Hindlimb muscle (tissue), 1 donor: ENCODE measurements around the gene ZFHX3. TPM values are rescaled to one million over a fixed set of nuclear protein-coding genes. Genes with fewer than 3 reads are reported as not detected.

ENCODE experiments used
- DNase-seq: peaks from one replicate; pipeline ENCODE4 v3.0.0-alpha.2; 2013
- polyA plus RNA-seq: library from polyadenylated mRNA; unstranded; fragments of 120-200 nt; gene quantifications from one replicate; pipeline ENCODE4 v1.2.1, GENCODE V29; 2013; ENCODE audit not compliant: insufficient read length

Gene ZFHX3
- polyA plus RNA-seq, 1 donor = 8.8 TPM

GRCh38 chr16:72971370-72971769 is 76.6 kb downstream of the ZFHX3 start:
- DNase-seq = no peak

DNA sequence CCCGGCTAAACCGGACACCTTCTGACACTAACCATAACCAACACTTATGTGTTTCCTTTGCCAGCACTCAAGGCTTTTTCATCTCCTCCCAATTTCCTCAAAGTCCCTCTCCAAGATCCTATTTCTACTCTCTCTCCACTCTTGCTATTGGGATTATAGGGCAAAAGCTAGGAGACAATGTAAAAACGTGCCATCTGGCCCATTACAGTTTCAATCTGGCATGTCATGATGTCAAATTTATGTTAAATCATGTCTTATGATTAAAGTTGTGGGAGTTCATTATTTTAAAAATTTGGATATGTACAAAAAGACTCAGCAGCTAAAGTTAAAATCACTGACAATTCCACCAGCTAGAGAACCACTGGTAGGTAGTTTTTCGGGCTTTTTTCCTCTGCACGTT is 77.3 kb downstream of the ZFHX3 start:
- no peak for DNase-seq

GRCh38 chr16:72969812-72970211 is 78.1 kb downstream of the ZFHX3 start:
- DNase-seq = no peak

GRCh38 chr16:72969146-72969545 is 78.8 kb downstream of the ZFHX3 start:
- no peak for DNase-seq

GRCh38 chr16:72967941-72968340 is 80.0 kb downstream of the ZFHX3 start:
- DNase-seq = no peak

GRCh38 chr16:72963533-72964315 is 84.2 kb downstream of the ZFHX3 start:
- DNase-seq = no peak

DNA sequence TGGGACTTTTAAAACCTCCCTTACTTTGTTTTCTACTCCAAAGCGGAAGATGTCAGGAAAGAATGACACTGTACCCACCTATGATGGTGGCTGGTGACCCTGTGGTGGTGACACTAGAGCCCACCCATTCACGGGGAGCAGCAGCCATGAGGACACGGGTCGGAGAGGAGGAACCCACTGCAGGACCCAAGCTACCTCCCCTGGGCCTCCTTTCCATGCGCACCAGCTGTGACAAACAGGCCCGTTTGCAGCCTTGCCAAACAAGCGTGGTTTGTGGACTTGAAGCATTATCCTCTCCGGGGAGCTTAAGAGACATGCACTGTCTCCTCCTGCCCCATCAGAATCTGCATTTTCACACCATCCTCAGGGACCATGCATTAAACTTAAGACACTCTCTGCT is 85.6 kb downstream of the ZFHX3 start:
- no peak for DNase-seq

- no peak for DNase-seq
Measured at GRCh38 chr16:72961863-72962262, 86.1 kb downstream of the ZFHX3 start.

GRCh38 chr16:72961115-72961832 is 86.7 kb downstream of the ZFHX3 start:
- DNase-seq = no peak

GRCh38 chr16:72960101-72960500 is 87.8 kb downstream of the ZFHX3 start:
- no peak for DNase-seq

DNA sequence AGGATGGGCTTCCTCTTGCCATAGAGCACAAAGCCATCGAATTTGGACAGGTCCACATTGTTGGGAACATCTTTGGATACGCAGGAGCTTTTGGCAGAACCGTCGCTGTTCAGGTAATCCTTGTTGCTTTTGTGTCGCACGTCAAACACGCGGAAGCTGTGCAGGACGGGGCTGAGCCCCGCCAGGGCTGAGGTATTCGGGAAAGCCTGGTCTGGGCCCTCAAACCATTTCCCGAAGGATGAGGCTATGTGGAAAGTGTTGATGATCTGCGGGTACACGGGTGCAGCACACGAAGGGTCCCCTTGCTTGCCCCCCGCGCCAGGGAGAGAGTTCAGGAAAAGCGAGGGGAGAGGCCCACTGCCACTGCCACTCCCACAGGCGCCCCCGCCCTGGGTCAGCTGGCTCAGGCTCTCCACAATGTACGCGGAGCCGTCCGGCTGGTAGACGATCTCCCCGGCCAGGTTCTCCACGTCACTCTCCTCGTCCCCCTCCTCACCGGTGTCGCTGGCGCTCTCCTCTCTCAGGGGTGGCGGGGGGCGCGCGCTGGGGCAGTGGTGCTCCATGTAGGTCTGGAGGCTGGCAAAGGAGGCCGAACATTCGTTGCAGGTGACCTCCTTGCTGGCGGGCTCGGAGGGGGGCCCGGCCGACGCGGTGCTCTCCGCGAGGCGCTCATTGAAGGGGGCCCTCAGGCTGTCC is 88.5 kb downstream of the ZFHX3 start:
- DNase-seq = no peak

GRCh38 chr16:72958522-72959076 is 89.3 kb downstream of the ZFHX3 start:
- DNase-seq = no peak

GRCh38 chr16:72957303-72958277 is 90.3 kb downstream of the ZFHX3 start:
- DNase-seq = no peak

- DNase-seq = no peak
Measured at GRCh38 chr16:72956124-72957064, 91.5 kb downstream of the ZFHX3 start.

GRCh38 chr16:72952811-72953271 is 95.1 kb downstream of the ZFHX3 start:
- peak; percentile 26 for DNase-seq

DNA sequence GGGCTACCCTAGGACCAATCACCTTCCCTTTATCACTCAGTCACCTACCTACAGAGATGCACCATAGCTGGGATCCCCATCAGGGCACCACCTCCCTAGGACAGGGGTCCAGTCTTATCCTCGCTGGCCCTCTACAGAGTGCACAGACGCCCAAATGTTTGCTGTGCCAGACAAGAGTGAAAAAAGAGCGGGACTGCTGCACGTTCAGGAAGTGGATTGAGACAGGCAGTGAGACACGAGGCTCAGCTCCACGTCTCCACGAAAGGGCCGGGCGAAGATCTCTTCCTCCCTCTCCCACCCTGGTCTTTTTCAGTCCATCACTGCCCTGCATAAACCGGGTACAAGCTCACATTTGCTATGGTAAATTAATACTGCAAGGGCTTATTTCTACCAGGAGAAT is 95.5 kb downstream of the ZFHX3 start:
- DNase-seq = no peak

DNA sequence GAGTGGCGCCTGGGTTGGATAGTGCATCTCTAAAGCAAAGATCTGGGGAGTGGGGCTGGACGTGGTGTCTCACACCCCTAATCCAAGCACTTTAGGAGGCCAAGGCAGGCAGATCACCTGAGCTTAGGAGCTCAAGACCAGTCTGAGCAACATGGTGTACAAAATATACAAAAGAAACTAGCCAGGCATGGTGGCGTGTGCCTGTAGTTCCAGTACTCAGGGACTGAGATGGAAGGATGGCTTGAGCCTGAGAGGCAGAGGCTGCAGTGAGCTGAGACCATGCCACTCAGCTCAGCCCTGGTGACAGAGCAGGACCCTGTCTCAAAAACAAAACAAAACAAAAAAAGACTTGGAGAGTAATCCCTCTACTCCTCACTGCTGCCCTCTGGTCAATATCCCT is 96.0 kb downstream of the ZFHX3 start:
- DNase-seq = no peak

GRCh38 chr16:72950669-72951068 is 97.3 kb downstream of the ZFHX3 start:
- no peak for DNase-seq

GRCh38 chr16:72948238-72948829 is 99.6 kb downstream of the ZFHX3 start:
- DNase-seq = no peak
